Activated T-cell treated with anti-CD3 and anti-CD28 coated beads for 4 hours (primary cell): ENCODE data around the gene EHBP1L1.
"Not testable (repeated sequence)": the region's sequence is repeated elsewhere in the genome, so short reads cannot be mapped to it uniquely, and the experiment has no call there.

Experiments
- DNase-seq: peaks from one replicate; pipeline ENCODE4 v3.0.0-alpha.2; 2020

EHBP1L1 gene

GRCh38 chr11:65618763-65619162 is 42.9 kb downstream of the EHBP1L1 start:
- no peak for DNase-seq

GRCh38 chr11:65619281-65619928 is 43.6 kb downstream of the EHBP1L1 start:
- no peak for DNase-seq

GRCh38 chr11:65620666-65621065 is 44.8 kb downstream of the EHBP1L1 start:
- no peak for DNase-seq

GRCh38 chr11:65621460-65621859 is 45.6 kb downstream of the EHBP1L1 start:
- no peak for DNase-seq

GRCh38 chr11:65622011-65622410 is 46.2 kb downstream of the EHBP1L1 start:
- no peak for DNase-seq

- no peak for DNase-seq
Measured at GRCh38 chr11:65623177-65623576, 47.3 kb downstream of the EHBP1L1 start.

GRCh38 chr11:65623852-65624616 is 48.2 kb downstream of the EHBP1L1 start:
- no peak for DNase-seq

- no peak for DNase-seq
Measured at GRCh38 chr11:65624931-65625627, 49.2 kb downstream of the EHBP1L1 start.

- DNase-seq = no peak
Measured at GRCh38 chr11:65625628-65626342, 49.9 kb downstream of the EHBP1L1 start.

- no peak for DNase-seq
Measured at GRCh38 chr11:65627202-65627601, 51.3 kb downstream of the EHBP1L1 start.

GRCh38 chr11:65629579-65629978 is 53.7 kb downstream of the EHBP1L1 start:
- no peak for DNase-seq

GRCh38 chr11:65630215-65630614 is 54.4 kb downstream of the EHBP1L1 start:
- DNase-seq = no peak

GRCh38 chr11:65633390-65634108 is 57.7 kb downstream of the EHBP1L1 start:
- no peak for DNase-seq

- no peak for DNase-seq
Measured at GRCh38 chr11:65634109-65634436, 58.2 kb downstream of the EHBP1L1 start.

GRCh38 chr11:65634440-65634839 is 58.6 kb downstream of the EHBP1L1 start:
- DNase-seq = no peak

GRCh38 chr11:65634905-65635731 is 59.3 kb downstream of the EHBP1L1 start:
- no peak for DNase-seq

GRCh38 chr11:65636108-65637031 is 60.5 kb downstream of the EHBP1L1 start:
- no peak for DNase-seq

- no peak for DNase-seq
Measured at GRCh38 chr11:65637032-65637557, 61.2 kb downstream of the EHBP1L1 start.

GRCh38 chr11:65637794-65638419 is 62.1 kb downstream of the EHBP1L1 start, which contains the start of gene SIPA1:
TSS of gene SIPA1 (plus strand) at chr11:65638101. CDS start at chr11:65640922, 2,821 bp downstream.
- peak; percentile 70 for DNase-seq

- not testable (repeated sequence) for DNase-seq
Measured at GRCh38 chr11:65639228-65639597, 63.4 kb downstream of the EHBP1L1 start.
